ENCODE results near the gene ACBD6. TPM values are rescaled to one million over a fixed set of nuclear protein-coding genes. Genes with fewer than 3 reads are reported as not detected.

The ACBD6 gene
- total and polyA plus RNA-seq, 2 experiments from 2014 or later = 36.3 to 45.8 TPM

DNA sequence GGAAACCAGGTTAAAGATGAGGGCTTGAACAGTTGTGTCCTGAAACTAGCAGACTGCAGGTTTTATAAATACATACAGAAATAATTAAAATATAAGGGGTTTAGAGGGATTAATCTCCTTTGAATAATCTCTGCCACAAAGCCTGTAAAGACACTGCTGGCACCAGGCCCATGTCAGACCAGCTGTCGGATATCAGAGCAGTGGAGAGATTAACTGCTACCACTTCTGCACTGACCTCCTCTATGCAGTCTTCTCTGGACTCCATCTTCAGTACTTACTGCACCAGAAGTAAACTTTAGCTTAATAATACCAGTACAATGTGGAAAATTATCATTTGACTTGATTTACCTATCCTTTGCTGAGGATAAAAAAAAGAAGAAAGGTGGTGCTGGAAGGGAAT lies 143.7 kb downstream of the ACBD6 start:
- Histone ChIP-seq H3K36me3 (replicated peaks; ENCODE audit: insufficient read depth, low read depth) (no peaks in the 10 kb centered on the region), H3K79me2 (peaks cover 2% of the 10 kb centered on the region), H3K4me3 (no peak overlapping the region), H3K27me3 (no peaks in the 10 kb centered on the region), H3K9me3 (ENCODE audit: low read depth) (no peaks in the 10 kb centered on the region), H2AFZ (no peak overlapping the region), H3K4me2 (no peak overlapping the region), H3K9me2 (replicated peaks; ENCODE audit: insufficient read depth) (no peaks in the 10 kb centered on the region), H4K20me1 (ENCODE audit: insufficient read depth, poor library complexity, severe bottlenecking) (peaks cover 2% of the 10 kb centered on the region), H3K4me1 (ENCODE audit: insufficient read depth) (no peaks in the 10 kb centered on the region), H3K27ac (no peak overlapping the region)
- 52% methylated on average over 1 of the region's 1 CpG for WGBS (ENCODE audit: low lambda C conversion rate, missing lambda C conversion rate)
- DNase-seq (ENCODE audit: low spot score) = peak; percentile 8
- TF ChIP-seq EZH2 (IDR thresholded peaks at IDR 0.05; ENCODE audit: borderline replicate concordance) = no peak
- TF ChIP-seq CTCF (IDR thresholded peaks at IDR 0.05; ENCODE audit: poor library complexity) = no peak
- no peak for TF ChIP-seq EZH2phosphoT487 (IDR thresholded peaks at IDR 0.05; ENCODE audit: low read depth, severe bottlenecking, unreplicated experiment)

DNA sequence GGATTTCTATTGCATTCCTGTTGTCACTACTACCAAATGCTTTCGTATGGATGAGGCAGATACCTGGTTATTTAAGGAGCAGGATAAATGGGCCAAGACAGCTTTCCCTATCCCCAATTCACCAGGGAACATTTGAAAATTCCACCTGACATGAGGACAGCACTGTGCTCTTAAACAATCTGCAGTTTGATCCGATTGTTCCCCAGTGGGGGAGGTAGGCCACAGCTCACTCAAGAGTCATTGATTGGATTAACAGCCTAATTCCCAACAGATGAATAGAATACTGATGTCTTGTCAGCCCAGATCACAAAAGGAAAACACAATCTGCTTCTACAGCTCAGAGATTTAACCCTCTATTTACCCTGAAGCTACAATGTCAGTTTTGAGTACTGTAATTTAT lies 148.4 kb downstream of the ACBD6 start:
- no peaks in the 10 kb centered on the region for H3K36me3 ChIP-seq (replicated peaks; ENCODE audit: insufficient read depth, low read depth)
- 77% methylated on average over 2 of the region's 2 CpGs for WGBS (ENCODE audit: low lambda C conversion rate, missing lambda C conversion rate)
- H3K79me2 ChIP-seq = peaks cover 3% of the 10 kb centered on the region
- H3K9me3 ChIP-seq (ENCODE audit: low read depth) = no peaks in the 10 kb centered on the region
- H3K4me1 ChIP-seq (ENCODE audit: insufficient read depth) = no peaks in the 10 kb centered on the region
- no peak overlapping the region for H2AFZ ChIP-seq
- no peaks in the 10 kb centered on the region for H3K9me2 ChIP-seq (replicated peaks; ENCODE audit: insufficient read depth)
- no peak overlapping the region for H3K4me3 ChIP-seq
- H4K20me1 ChIP-seq (ENCODE audit: insufficient read depth, poor library complexity, severe bottlenecking) = no peaks in the 10 kb centered on the region
- no peaks in the 10 kb centered on the region for H3K27me3 ChIP-seq
- DNase-seq (ENCODE audit: low spot score) = no peak
- H3K4me2 ChIP-seq = no peak overlapping the region
- TF ChIP-seq EZH2 (IDR thresholded peaks at IDR 0.05; ENCODE audit: borderline replicate concordance) (no peak), EZH2phosphoT487 (IDR thresholded peaks at IDR 0.05; ENCODE audit: low read depth, severe bottlenecking, unreplicated experiment) (no peak), CTCF (IDR thresholded peaks at IDR 0.05; ENCODE audit: poor library complexity) (no peak)
- H3K27ac ChIP-seq = no peak overlapping the region

DNA sequence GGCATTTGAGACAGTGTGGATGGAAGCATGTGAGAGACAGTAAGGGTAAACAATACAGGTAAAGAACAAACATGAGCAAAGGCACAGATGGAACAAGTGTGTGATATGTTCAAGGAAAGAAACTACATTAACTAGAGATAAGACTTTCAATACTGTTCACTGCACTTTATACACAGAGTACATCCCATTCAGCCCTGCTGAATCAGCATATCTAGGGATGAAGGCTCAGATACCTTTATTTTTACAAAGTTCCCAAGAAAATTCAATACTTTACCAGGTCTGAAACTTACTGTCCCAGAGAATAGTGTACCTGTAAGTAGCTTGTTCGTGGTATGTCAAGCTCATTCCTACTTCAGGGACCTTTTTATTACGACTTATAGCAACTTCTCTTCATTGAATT lies 149.8 kb downstream of the ACBD6 start:
- no peak overlapping the region for H3K27ac ChIP-seq
- H3K9me2 ChIP-seq (replicated peaks; ENCODE audit: insufficient read depth) = no peaks in the 10 kb centered on the region
- TF ChIP-seq EZH2 (IDR thresholded peaks at IDR 0.05; ENCODE audit: borderline replicate concordance) = no peak
- TF ChIP-seq CTCF (IDR thresholded peaks at IDR 0.05; ENCODE audit: poor library complexity) = no peak
- TF ChIP-seq EZH2phosphoT487 (IDR thresholded peaks at IDR 0.05; ENCODE audit: low read depth, severe bottlenecking, unreplicated experiment) = no peak
- no peaks in the 10 kb centered on the region for H3K36me3 ChIP-seq (replicated peaks; ENCODE audit: insufficient read depth, low read depth)
- no peak overlapping the region for H3K4me2 ChIP-seq
- H4K20me1 ChIP-seq (ENCODE audit: insufficient read depth, poor library complexity, severe bottlenecking) = no peaks in the 10 kb centered on the region
- H3K9me3 ChIP-seq (ENCODE audit: low read depth) = no peaks in the 10 kb centered on the region
- H3K4me3 ChIP-seq = no peak overlapping the region
- peaks cover 3% of the 10 kb centered on the region for H3K79me2 ChIP-seq
- no peak for DNase-seq (ENCODE audit: low spot score)
- H2AFZ ChIP-seq = no peak overlapping the region
- no peaks in the 10 kb centered on the region for H3K4me1 ChIP-seq (ENCODE audit: insufficient read depth)
- 91% methylated on average over 2 of the region's 2 CpGs for WGBS (ENCODE audit: low lambda C conversion rate, missing lambda C conversion rate)
- no peaks in the 10 kb centered on the region for H3K27me3 ChIP-seq

GRCh38 chr1:180352021-180352420 lies 150.4 kb downstream of the ACBD6 start:
- Histone ChIP-seq H3K79me2 (peaks cover 3% of the 10 kb centered on the region), H3K36me3 (replicated peaks; ENCODE audit: insufficient read depth, low read depth) (no peaks in the 10 kb centered on the region), H3K9me3 (ENCODE audit: low read depth) (no peaks in the 10 kb centered on the region), H3K4me3 (no peak overlapping the region), H3K4me2 (no peak overlapping the region), H3K27me3 (no peaks in the 10 kb centered on the region), H2AFZ (no peak overlapping the region), H3K27ac (no peak overlapping the region), H3K4me1 (ENCODE audit: insufficient read depth) (no peaks in the 10 kb centered on the region), H4K20me1 (ENCODE audit: insufficient read depth, poor library complexity, severe bottlenecking) (no peaks in the 10 kb centered on the region), H3K9me2 (replicated peaks; ENCODE audit: insufficient read depth) (no peaks in the 10 kb centered on the region)
- TF ChIP-seq CTCF (IDR thresholded peaks at IDR 0.05; ENCODE audit: poor library complexity) = no peak
- TF ChIP-seq EZH2phosphoT487 (IDR thresholded peaks at IDR 0.05; ENCODE audit: low read depth, severe bottlenecking, unreplicated experiment) = no peak
- TF ChIP-seq EZH2 (IDR thresholded peaks at IDR 0.05; ENCODE audit: borderline replicate concordance) = no peak
- WGBS (ENCODE audit: low lambda C conversion rate, missing lambda C conversion rate) = 93% methylated on average over 4 of the region's 4 CpGs
- DNase-seq (ENCODE audit: low spot score) = no peak

All from hepatocyte (in vitro differentiated cells).